ENCODE measurements around the gene PTPRM.

Gene PTPRM

GRCh38 chr18:7789856-7790552 lies 222.9 kb downstream of the PTPRM start:
- DNase-seq (ENCODE audit: low read depth in 2 of 3, low spot score in 2 of 3), result no peak

GRCh38 chr18:7793100-7793499 lies 226.0 kb downstream of the PTPRM start:
- no peak for DNase-seq (ENCODE audit: low read depth in 2 of 3, low spot score in 2 of 3)

DNA sequence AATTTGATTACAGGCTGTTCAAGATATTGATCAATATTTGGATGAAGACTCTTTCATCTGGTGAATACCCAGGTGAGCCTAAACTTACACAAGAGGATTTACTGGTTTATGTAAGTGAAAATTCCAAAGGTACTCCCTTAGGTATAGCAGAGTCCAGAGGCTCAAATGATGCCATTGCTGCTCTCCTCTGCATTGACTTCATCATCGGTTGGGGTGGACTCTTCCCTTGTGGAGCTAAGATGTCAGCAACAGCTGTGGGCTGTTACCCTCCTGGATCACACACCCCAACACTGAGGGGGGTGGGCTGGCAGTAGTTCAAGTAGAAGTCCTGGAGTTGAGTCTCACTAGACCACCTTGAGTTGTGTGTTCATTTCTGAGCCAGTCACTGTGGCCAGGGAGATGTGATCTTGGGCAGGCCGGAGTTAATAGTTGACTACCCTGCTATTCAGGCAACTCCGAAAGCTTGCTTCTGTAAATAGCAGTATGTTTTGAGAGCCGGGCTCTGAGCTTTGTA lies 236.9 kb downstream of the PTPRM start:
- DNase-seq (ENCODE audit: low read depth in 2 of 3, low spot score in 2 of 3), result no peak

DNA sequence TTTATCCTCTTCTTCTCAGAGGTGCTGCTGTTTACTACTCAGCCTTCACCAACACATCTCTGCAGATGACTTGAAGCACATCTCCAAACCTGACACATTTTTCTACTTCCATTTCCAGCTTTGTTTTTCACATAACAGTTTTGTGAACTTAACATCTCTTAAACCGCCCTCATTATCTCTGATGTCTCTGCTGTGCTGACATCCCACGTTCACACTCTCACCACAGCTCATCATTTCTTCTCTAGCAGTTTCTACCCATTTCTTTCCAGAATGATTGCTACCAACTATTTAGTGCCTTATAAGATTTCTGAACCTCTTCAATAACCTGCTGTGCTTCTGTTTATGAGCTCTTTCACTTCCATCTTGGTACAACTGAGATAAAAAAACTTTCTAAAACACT lies 238.0 kb downstream of the PTPRM start:
- DNase-seq (ENCODE audit: low read depth in 2 of 3, low spot score in 2 of 3), result no peak

- DNase-seq (ENCODE audit: low read depth in 2 of 3, low spot score in 2 of 3), result no peak
Observed at GRCh38 chr18:7805880-7806279, 238.8 kb downstream of the PTPRM start.

- no peak for DNase-seq (ENCODE audit: low read depth in 2 of 3, low spot score in 2 of 3)
Observed at GRCh38 chr18:7807936-7808453, 240.9 kb downstream of the PTPRM start.

DNA sequence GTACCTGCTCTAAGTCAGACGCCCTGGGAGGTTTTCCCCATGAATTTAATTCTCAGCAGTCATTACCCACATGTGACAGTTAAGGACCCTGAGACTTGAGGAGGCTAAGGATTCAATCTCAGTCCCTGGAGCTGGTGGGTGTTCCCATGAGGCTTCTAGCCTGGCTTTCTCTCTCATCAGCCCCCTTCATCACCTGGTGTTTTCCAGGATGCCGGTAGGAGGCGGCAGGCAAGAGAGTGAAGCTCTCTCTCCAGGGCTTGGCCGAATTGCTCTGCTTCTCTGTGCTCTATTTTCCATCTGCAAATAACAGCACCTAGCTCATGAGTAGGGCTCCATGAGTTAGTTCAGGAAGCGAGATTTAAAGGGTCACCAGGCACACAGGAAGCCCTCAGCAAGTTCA lies 241.9 kb downstream of the PTPRM start:
- DNase-seq (ENCODE audit: low read depth in 2 of 3, low spot score in 2 of 3), result no peak

- no peak for DNase-seq (ENCODE audit: low read depth in 2 of 3, low spot score in 2 of 3)
Observed at GRCh38 chr18:7809455-7809854, 242.3 kb downstream of the PTPRM start.

DNA sequence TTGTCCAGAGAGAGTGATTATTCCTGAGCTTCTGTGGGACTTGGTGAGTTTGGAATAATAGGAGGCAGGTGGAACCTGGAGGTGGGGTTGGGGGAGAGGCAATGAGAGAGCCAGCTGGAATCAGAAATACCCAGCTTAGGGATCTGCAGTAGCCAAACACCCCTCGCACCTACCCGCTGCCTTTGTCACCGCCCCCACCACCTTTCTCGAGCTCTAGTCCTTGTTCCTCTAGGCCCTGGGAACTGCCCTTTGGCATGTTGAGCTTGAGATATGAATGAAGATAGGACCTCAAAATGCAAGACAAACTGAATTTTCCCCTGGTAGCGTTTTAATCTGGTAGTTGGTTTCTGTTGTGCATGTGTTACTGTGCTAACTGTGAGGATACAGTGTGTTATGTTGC lies 242.9 kb downstream of the PTPRM start:
- DNase-seq (ENCODE audit: low read depth in 2 of 3, low spot score in 2 of 3), result no peak

- DNase-seq (ENCODE audit: low read depth in 2 of 3, low spot score in 2 of 3), result no peak
Observed at GRCh38 chr18:7812431-7813063, 245.4 kb downstream of the PTPRM start.

- no peak for DNase-seq (ENCODE audit: low read depth in 2 of 3, low spot score in 2 of 3)
Observed at GRCh38 chr18:7813131-7813530, 246.0 kb downstream of the PTPRM start.

DNA sequence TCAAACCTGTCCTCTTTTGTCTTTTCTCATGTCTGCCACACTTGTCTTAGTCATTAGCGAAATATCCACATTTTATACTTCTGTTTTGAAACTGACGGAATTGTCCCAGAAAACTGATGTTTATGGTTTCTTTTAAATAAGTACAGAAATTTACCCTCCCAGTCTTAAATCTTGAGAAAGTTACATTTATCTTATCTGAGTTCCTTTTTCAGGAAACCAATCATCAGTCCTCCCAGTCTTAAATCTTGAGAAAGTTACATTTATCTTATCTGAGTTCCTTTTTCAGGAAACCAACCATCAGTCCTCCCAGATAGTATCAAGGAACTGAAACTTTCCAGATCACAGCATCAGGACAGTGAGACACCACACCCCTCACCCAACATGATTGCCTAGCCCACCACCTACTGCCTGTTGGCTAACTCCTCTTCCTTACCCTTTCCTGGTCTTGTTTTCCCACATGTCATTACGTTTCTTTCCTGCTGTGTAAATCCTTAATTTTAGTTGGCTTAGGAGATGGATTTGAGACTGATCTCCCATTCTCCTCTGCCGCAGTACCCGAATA lies 247.7 kb downstream of the PTPRM start:
- no peak for DNase-seq (ENCODE audit: low read depth in 2 of 3, low spot score in 2 of 3)

DNA sequence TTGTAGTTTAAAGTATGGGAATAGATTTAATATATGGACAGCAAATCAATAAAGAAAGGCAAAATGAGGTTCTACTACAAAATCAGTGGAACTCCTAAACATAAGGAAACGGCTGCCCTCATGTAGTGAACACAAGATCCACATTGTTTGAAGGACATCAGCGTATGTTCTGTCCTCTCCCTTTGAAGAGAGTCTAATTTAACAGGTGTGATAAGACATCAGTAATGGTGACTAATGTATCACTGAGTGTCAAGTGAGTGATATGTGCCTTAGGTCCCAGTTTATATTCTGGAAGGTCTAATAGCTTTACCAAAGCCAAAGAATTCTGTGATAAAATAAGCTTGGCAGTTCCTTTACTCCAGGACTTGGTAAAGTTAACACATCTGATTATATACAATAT lies 248.7 kb downstream of the PTPRM start:
- no peak for DNase-seq (ENCODE audit: low read depth in 2 of 3, low spot score in 2 of 3)

GRCh38 chr18:7817575-7818230 lies 250.6 kb downstream of the PTPRM start:
- no peak for DNase-seq (ENCODE audit: low read depth in 2 of 3, low spot score in 2 of 3)

DNA sequence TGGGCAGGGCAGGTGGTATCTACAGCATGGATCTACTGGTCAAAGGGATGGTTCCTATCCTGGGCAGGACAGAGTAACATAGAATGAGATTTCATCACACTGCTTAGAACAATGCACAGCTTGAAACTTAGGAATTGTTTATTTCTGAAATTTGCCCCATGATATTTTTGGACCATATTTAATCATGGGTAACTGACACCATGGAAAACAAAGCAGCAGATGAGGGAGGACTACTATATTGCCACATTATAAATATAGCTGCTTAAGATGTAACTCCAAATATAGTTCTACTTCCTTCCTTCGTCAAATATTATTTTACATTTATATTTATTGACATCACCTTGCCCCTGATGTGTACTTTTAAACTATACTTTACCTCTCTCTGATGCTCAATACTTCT lies 254.7 kb downstream of the PTPRM start:
- DNase-seq (ENCODE audit: low read depth in 2 of 3, low spot score in 2 of 3), result no peak

DNA sequence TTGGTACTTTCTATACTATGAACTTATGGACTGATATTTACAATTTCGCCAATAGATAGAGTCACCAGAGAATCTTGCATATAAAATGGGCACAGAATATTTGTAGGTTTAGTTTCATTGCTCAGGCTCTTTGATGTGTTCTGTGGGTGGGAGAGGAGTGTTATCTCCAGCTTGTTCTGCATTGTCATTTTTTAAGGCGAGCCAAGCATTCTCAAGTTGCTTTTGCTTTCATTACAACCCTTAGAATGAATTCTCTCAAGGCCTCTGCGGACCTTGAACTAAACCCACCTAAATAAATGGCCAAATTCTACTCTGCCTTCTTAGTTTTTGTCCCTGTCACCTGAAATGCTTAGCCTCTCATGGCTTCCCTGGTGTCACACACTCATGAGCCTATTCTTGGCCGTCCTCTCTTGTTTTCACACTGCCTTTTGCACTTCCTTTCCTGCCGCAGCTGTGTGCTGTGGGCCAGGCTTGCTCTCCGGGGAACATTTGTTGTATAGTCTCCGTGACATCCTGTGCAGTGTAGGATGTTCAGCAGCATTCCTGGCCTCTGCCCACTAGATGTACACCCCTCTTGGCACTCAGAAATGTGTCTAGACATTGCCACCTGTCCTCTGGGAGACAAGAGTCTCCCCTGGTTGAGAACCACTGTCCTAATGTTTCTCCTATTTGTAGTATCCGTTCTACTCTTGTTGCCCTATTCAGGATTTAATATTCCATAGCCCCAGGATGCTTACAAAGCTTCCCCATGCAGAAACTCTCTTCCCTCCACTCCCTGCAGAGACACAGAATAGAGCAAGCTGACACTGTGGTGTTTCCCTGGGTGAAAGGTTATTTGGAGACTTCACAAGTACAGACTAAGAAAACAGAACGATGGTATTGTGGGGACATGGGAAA lies 255.6 kb downstream of the PTPRM start:
- no peak for DNase-seq (ENCODE audit: low read depth in 2 of 3, low spot score in 2 of 3)

DNA sequence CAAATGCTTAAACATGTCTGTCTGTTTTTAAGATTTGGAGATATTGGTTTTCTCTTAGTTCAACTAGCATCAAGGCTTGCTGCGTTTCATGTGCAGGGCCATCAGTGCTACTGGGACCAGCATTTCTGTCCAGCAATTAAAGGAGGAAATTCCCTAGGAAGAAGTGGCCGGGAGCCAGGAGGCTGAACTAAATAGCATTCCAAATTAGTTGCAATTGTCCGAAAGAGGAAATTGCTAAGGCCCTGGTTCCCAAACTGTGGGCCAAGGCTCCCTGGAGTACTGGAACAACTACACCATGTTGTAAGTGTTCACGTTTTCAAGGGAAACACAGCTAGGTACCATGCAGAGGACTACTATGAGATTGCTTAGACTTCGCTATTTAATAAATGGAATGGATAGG lies 257.9 kb downstream of the PTPRM start:
- no peak for DNase-seq (ENCODE audit: low read depth in 2 of 3, low spot score in 2 of 3)

DNA sequence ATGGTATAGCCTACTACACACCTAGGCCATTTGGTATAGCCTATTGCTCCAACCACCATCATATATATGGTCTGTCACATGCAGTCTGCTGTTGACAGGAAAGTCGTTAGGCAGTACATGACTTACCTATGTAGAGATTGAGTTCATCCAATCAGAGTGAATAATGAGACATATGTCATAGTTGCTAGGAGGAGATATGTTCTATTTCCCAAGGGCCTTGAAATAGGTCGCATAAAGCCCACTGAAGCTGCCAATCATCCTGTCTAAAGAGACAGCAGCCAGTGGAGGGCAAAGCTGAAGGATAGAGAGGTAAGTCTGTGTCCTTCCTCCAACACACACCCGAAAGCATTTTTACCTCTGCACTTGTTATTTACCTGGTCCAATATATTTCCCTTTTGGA lies 263.4 kb downstream of the PTPRM start:
- no peak for DNase-seq (ENCODE audit: low read depth in 2 of 3, low spot score in 2 of 3)

- DNase-seq (ENCODE audit: low read depth in 2 of 3, low spot score in 2 of 3), result no peak
Observed at GRCh38 chr18:7839548-7839947, 272.4 kb downstream of the PTPRM start.

DNA sequence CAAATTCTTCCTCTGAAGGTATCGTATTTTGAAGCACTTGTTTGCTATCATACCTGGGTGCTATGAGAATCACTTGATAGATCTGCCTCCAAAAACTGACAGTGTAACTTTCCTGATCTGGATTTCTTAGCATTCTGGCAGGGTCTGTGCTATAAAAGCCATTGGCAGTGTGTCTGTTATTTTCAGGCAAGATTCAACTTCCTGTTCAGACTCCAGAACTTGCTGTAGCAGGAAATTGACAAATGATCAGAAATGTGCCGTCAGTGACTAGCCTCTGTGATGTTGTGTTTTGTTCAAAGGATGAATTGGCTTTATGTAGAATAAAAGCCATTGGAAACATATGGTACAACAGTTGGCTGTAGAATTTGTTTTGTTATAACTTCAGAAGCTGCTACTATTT lies 273.3 kb downstream of the PTPRM start:
- no peak for DNase-seq (ENCODE audit: low read depth in 2 of 3, low spot score in 2 of 3)

DNA sequence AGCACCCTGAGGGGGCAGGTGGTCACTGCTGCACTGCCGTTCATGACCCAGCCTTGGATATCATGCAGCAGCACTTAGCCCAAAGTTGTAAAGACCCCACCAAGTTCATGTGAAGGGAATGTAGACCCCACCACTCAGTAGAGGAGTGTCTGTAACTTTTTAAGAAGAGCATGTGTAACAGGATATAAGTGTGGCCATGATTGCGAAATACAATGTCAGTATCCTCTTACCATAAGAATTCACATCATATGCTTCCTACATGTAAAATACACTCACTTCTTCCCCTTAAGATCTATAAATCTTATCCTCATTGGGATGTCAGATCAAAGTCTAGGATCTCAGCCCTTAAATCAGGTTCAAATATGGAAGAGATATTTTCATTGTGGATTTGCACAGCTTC lies 276.9 kb downstream of the PTPRM start:
- DNase-seq (ENCODE audit: low read depth in 2 of 3, low spot score in 2 of 3), result no peak

Data from activated CD8-positive, alpha-beta memory T cell treated with anti-CD3 and anti-CD28 coated beads for 48 hours (primary cell).